HEK293 (cell line): ENCODE data around the gene LBX2.

Experiments used
- CTCF ChIA-PET: fragments of 350-600 bp; formaldehyde crosslinking; extraction: SDS; loops from one replicate; lab custom pipeline; 2021; ENCODE audit warnings: antibody characterized with exemption; lab: Yijun Ruan, JAX
- POLR2A ChIA-PET: fragments of 300-600 bp; formaldehyde crosslinking; extraction: SDS; loops from one replicate; lab custom pipeline; 2020; ENCODE audit warnings: antibody characterized with exemption, inconsistent platforms; lab: Yijun Ruan, JAX
- H3K27ac ChIP-seq: fragments of 200-500 bp; sonication (Bioruptor generic); 2 replicates; pipeline ENCODE4 v1.5.1; 2014; ENCODE audit warnings: low read depth, low read length, control low read depth, inconsistent platforms; ENCODE audit errors: extremely low read depth
- H3K36me3 ChIP-seq, 2 experiments: fragments of 200-500 bp in 1 of 2; sonication (Bioruptor generic) in 1 of 2; 1 replicate in 1 of 2; 2 replicates in 1 of 2; pipeline ENCODE4 v1.5.1; 2014 to 2017; ENCODE audit warnings: inconsistent platforms in 2 of 2, low read length in 2 of 2; ENCODE audit not compliant: control insufficient read depth in 2 of 2, insufficient read depth in 1 of 2
- H3K4me1 ChIP-seq: fragments of 200-500 bp; sonication (Bioruptor generic); 2 replicates; pipeline ENCODE4 v1.5.1; 2014; ENCODE audit warnings: mild to moderate bottlenecking, low read length, inconsistent platforms; ENCODE audit not compliant: control insufficient read depth, insufficient read depth
- H3K4me3 ChIP-seq: 2 replicates; pipeline ENCODE4 v1.5.1; 2011; ENCODE audit warnings: low read depth, mild to moderate bottlenecking, control low read depth, low read length, moderate library complexity
- H3K9me3 ChIP-seq: fragments of 200-500 bp; sonication (Bioruptor generic); 2 replicates; pipeline ENCODE4 v1.5.1; 2014; ENCODE audit warnings: low read depth, low read length, inconsistent platforms; ENCODE audit not compliant: control insufficient read depth, insufficient read depth
- ATF2 ChIP-seq: fragments of 450-650 bp; formaldehyde crosslinking; IDR thresholded peaks from 2 replicates; pipeline ENCODE4 v1.5.1; 2016; ENCODE audit warnings: missing biosample characterization, missing genetic modification characterization, low read depth
- REPIN1 ChIP-seq: fragments of 450-650 bp; formaldehyde crosslinking; IDR thresholded peaks from 2 replicates; pipeline ENCODE4 v1.5.1; 2017; ENCODE audit warnings: missing biosample characterization, missing genetic modification characterization, low read depth
- SCRT2 ChIP-seq: fragments of 450-650 bp; formaldehyde crosslinking; IDR thresholded peaks from 2 replicates; pipeline ENCODE4 v1.5.1; 2016; ENCODE audit warnings: missing biosample characterization, missing genetic modification characterization
- SETDB1 ChIP-seq: IDR thresholded peaks from one replicate; pipeline ENCODE4 v1.6.1; 2017; ENCODE audit warnings: mild to moderate bottlenecking, low read length, moderate library complexity, mixed read lengths; ENCODE audit not compliant: insufficient read length
- ZBTB10 ChIP-seq: fragments of 450-650 bp; formaldehyde crosslinking; IDR thresholded peaks from 2 replicates; pipeline ENCODE4 v1.5.1; 2016; ENCODE audit warnings: missing biosample characterization, missing genetic modification characterization
- ZBTB44 ChIP-seq: fragments of 450-650 bp; IDR thresholded peaks from 2 replicates; pipeline ENCODE4 v1.5.1; 2018; ENCODE audit warnings: missing biosample characterization, mild to moderate bottlenecking, missing genetic modification characterization
- ZBTB48 ChIP-seq: fragments of 450-650 bp; formaldehyde crosslinking; IDR thresholded peaks from 2 replicates; pipeline ENCODE4 v1.5.1; 2016; ENCODE audit warnings: missing biosample characterization, missing genetic modification characterization
- ZFP37 ChIP-seq: fragments of 450-650 bp; formaldehyde crosslinking; IDR thresholded peaks from 2 replicates; pipeline ENCODE4 v1.5.1; 2016; ENCODE audit warnings: missing biosample characterization, missing genetic modification characterization
- ZNF121 ChIP-seq: fragments of 450-650 bp; formaldehyde crosslinking; IDR thresholded peaks from 2 replicates; pipeline ENCODE4 v1.5.1; 2016; ENCODE audit warnings: missing biosample characterization, missing genetic modification characterization
- ZNF140 ChIP-seq: fragments of 450-650 bp; formaldehyde crosslinking; IDR thresholded peaks from 2 replicates; pipeline ENCODE4 v1.5.1; 2016; ENCODE audit warnings: missing biosample characterization, missing genetic modification characterization
- ZNF148 ChIP-seq: fragments of 450-650 bp; formaldehyde crosslinking; IDR thresholded peaks from 2 replicates; pipeline ENCODE4 v1.5.0; 2017; ENCODE audit warnings: missing biosample characterization, missing genetic modification characterization, borderline replicate concordance
- ZNF155 ChIP-seq: fragments of 450-650 bp; formaldehyde crosslinking; IDR thresholded peaks from 2 replicates; pipeline ENCODE4 v1.5.1; 2016; ENCODE audit warnings: missing biosample characterization, missing genetic modification characterization
- ZNF16 ChIP-seq: fragments of 450-650 bp; formaldehyde crosslinking; IDR thresholded peaks from 2 replicates; pipeline ENCODE4 v1.5.1; 2016; ENCODE audit warnings: low read depth, missing biosample characterization, missing genetic modification characterization
- ZNF18 ChIP-seq: fragments of 450-650 bp; formaldehyde crosslinking; IDR thresholded peaks from 2 replicates; pipeline ENCODE4 v1.5.1; 2016; ENCODE audit warnings: missing biosample characterization, missing genetic modification characterization
- ZNF214 ChIP-seq: fragments of 450-650 bp; formaldehyde crosslinking; IDR thresholded peaks from 2 replicates; pipeline ENCODE4 v1.5.1; 2017; ENCODE audit warnings: missing biosample characterization, mild to moderate bottlenecking, missing genetic modification characterization, borderline replicate concordance
- ZNF311 ChIP-seq: fragments of 450-650 bp; formaldehyde crosslinking; IDR thresholded peaks from 2 replicates; pipeline ENCODE4 v1.5.1; 2017; ENCODE audit warnings: missing biosample characterization, missing genetic modification characterization, borderline replicate concordance
- ZNF621 ChIP-seq: fragments of 450-650 bp; formaldehyde crosslinking; IDR thresholded peaks from 2 replicates; pipeline ENCODE4 v1.5.1; 2017; ENCODE audit warnings: missing biosample characterization, missing genetic modification characterization
- ZSCAN30 ChIP-seq: fragments of 450-650 bp; IDR thresholded peaks from 2 replicates; pipeline ENCODE4 v1.5.1; 2018; ENCODE audit warnings: missing biosample characterization, mild to moderate bottlenecking, missing genetic modification characterization, moderate library complexity

The LBX2 gene

GRCh38 chr2:74499940-74500577 lies 656 bp upstream of the LBX2 start (continued):
- TF ChIP-seq ZBTB10 = no peak
- TF ChIP-seq ZNF621 (tag by site-specific recombination) = no peak
- TF ChIP-seq ZNF16 (tag by site-specific recombination) = no peak
- TF ChIP-seq ZNF155 (tag by site-specific recombination) = no peak
- TF ChIP-seq ZNF121 = no peak
- no peak for TF ChIP-seq ZNF311
- TF ChIP-seq ZSCAN30 = no peak
- no peak for TF ChIP-seq SETDB1
- TF ChIP-seq ZBTB44 (tag by site-specific recombination) = no peak
- no peak for TF ChIP-seq REPIN1

- Histone ChIP-seq H3K4me3 (no peak overlapping the region), H3K9me3 (no peaks in the 10 kb centered on the region), H3K36me3 (peaks cover 0 to 8% of the 10 kb centered on the region in 2 experiments; a peak in 1 of 3 replicates), H3K4me1 (no peaks in the 10 kb centered on the region), H3K27ac (no peak overlapping the region)
- POLR2A ChIA-PET = no interaction called here
- TF ChIP-seq ZNF214 (tag by site-specific recombination) (no peak), ZBTB48 (tag by site-specific recombination) (no peak), SCRT2 (tag by site-specific recombination) (peak; percentile 87)
- CTCF ChIA-PET = no interaction called here
Observed at GRCh38 chr2:74498500-74499266, 720 bp downstream of the LBX2 start.

GRCh38 chr2:74497777-74498499 lies 1.5 kb downstream of the LBX2 start:
- H3K27ac ChIP-seq = no peak overlapping the region
- no peaks in the 10 kb centered on the region for H3K9me3 ChIP-seq
- CTCF ChIA-PET = interaction anchor here (1.1 kb wide), 1 partner anchor 34 kb away, joined by 3 read pairs; no protein-coding TSS in a partner anchor
- H3K4me1 ChIP-seq = no peaks in the 10 kb centered on the region
- POLR2A ChIA-PET = no interaction called here
- H3K4me3 ChIP-seq = no peak overlapping the region
- peaks cover 0 to 16% of the 10 kb centered on the region in 2 experiments; a peak in 1 of 3 replicates for H3K36me3 ChIP-seq
- TF ChIP-seq ZFP37 (no peak), ZNF140 (tag by site-specific recombination) (no peak), ZNF18 (tag by site-specific recombination) (no peak), ZNF148 (tag by site-specific recombination) (no peak), ATF2 (tag by site-specific recombination) (no peak), SCRT2 (tag by site-specific recombination) (peak; percentile 84)
